ENCODE results near the gene KIRREL3. TPM values are rescaled to one million over a fixed set of nuclear protein-coding genes. Genes with fewer than 3 reads are reported as not detected.

The KIRREL3 gene
- total RNA-seq, 1 experiment from 2014 or later, result not detected

GRCh38 chr11:126929179-126930061, 71.2 kb downstream of the KIRREL3 start:
- DNase-seq (ENCODE audit: low read depth, low spot score), result no peak
- in situ Hi-C loops (cut with HindIII; ENCODE audit: low pct_unique_long_range_greater_than_20kb, low sequenced_read_pairs), result no loop called here

GRCh38 chr11:126927623-126928022, 72.9 kb downstream of the KIRREL3 start:
- DNase-seq (ENCODE audit: low read depth, low spot score), result no peak
- in situ Hi-C loops (cut with HindIII; ENCODE audit: low pct_unique_long_range_greater_than_20kb, low sequenced_read_pairs), result no loop called here

GRCh38 chr11:126926376-126926791, 74.2 kb downstream of the KIRREL3 start:
- in situ Hi-C loops (cut with HindIII; ENCODE audit: low pct_unique_long_range_greater_than_20kb, low sequenced_read_pairs), result no loop called here
- DNase-seq (ENCODE audit: low read depth, low spot score), result no peak

- DNase-seq (ENCODE audit: low read depth, low spot score), result no peak
- in situ Hi-C loops (cut with HindIII; ENCODE audit: low pct_unique_long_range_greater_than_20kb, low sequenced_read_pairs), result no loop called here
Observed at GRCh38 chr11:126925321-126926093, 75.1 kb downstream of the KIRREL3 start.

- in situ Hi-C loops (cut with HindIII; ENCODE audit: low pct_unique_long_range_greater_than_20kb, low sequenced_read_pairs), result no loop called here
- DNase-seq (ENCODE audit: low read depth, low spot score), result no peak
Observed at GRCh38 chr11:126924376-126925040, 76.1 kb downstream of the KIRREL3 start.

DNA sequence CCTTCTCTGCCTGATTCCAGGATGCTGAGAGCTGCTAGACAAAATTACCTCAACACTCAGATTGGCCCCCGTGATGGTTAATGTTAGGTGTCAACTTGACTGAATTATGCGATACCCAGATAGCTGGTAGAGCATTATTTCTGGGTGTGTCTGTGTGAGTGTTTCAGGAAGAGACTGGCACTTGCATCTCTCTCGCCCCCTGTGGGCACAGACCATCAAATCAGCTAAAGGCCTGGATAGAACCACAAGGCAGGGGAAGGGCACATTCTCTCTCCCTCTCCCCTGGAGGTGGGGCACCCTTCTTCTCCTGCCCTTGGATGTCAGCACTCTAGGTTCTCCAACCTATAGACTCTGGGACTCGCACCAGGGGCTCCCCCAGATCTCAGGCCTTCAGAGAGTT, 79.7 kb downstream of the KIRREL3 start:
- in situ Hi-C loops (cut with HindIII; ENCODE audit: low pct_unique_long_range_greater_than_20kb, low sequenced_read_pairs), result no loop called here

DNA sequence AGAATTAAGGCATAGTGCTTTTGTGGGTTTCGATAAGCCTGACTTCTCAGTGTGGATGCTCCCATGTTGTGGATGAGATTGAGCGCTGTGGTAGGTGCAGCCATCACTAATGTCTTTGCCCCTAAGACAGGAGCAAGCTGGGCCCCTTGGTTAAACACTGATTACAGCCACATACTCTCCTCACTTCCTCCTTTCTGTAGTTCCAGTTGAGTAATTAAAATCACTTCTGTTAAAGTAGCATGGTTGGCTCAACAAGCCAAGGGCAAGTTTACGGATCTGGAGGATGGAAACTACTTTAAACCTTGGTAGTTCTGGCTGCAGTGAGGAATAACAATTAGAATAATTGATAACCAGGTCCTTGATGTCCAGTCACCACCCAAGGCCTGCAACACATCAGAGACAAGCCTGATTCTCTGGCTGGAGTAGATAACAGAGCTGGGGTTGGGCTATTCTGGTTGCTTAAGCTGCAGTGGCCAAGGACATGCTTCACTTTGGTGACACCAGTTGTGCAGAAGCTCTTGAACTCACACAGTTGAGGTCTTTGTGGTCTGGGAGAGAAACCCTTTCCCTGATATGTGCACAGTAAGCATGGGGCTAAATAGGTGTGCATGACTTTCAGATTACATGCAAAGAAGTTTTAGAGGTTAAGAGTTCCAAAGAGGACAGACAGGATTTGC, 81.3 kb downstream of the KIRREL3 start:
- in situ Hi-C loops (cut with HindIII; ENCODE audit: low pct_unique_long_range_greater_than_20kb, low sequenced_read_pairs), result no loop called here
- no peak for DNase-seq (ENCODE audit: low read depth, low spot score)

More for the DNA sequence above, 79.7 kb downstream of the KIRREL3 start:
- DNase-seq (ENCODE audit: low read depth, low spot score), result peak; percentile 4

DNA sequence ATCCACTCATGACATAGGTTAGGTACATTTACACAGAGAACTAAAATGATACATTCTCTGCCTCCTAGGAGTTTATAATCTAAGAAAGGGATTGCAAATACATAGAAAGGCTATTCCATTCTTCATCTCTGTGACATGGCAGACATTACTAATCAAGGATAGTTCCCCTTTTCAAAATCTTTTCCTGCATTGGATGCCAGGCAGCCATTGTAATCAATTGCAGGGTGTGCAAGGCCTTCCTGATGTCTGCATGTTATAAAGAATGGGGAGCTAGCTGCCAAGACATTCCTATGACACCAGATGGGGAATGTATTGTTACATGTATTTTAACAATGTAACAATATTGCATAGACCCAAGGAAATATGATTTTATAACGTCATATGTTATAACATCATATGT, 82.0 kb downstream of the KIRREL3 start:
- no peak for DNase-seq (ENCODE audit: low read depth, low spot score)
- in situ Hi-C loops (cut with HindIII; ENCODE audit: low pct_unique_long_range_greater_than_20kb, low sequenced_read_pairs), result no loop called here

DNA sequence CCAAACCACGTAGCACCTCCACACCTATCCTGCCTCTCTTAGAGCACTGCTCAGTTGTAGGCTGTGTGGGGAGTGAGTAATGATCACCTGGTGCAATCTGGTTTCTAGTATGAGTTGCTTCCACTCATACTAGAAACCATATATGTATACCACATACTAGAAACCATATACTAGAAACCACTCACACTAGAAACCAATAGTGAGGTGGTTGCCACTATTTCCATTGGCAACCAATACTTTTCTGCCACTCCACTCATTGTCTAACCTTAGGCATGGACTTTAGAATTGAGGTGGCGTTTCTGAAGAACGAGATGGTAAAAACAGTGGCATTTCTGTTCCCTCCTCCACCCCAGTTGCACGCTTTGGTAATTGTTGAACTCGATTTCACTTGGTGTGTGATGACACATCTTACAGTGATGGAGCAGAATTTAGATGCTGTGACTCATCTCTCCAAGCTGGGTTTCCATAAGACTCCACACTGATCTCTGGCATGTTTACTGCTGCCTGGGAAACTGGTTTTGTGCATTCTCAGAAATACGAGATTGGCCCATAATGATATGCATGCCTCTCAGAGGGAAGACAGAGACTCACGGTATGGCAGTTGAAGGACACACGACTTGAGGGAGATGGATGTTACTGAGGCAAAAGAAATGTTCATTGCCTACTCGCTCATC, 82.9 kb downstream of the KIRREL3 start:
- no peak for DNase-seq (ENCODE audit: low read depth, low spot score)
- in situ Hi-C loops (cut with HindIII; ENCODE audit: low pct_unique_long_range_greater_than_20kb, low sequenced_read_pairs), result no loop called here

DNA sequence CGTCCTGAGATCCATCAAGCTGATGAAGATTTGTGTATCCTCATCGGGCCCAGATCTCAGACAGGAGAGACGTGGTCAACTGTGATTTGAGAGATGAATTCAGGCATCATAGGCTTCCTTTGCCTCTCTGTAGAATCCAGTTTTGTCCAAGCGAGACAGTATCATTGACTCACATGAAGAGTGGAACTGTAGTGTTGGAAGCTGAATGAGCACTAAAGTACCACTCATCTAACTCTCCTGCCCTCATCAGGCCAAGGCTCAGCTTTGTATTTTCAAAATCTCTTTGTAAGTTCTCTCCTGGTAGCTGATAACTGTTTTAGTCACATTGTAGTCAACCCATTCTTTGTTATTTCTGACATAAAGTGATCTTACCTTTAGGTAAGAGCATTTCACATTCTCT, 85.1 kb downstream of the KIRREL3 start:
- in situ Hi-C loops (cut with HindIII; ENCODE audit: low pct_unique_long_range_greater_than_20kb, low sequenced_read_pairs), result no loop called here
- DNase-seq (ENCODE audit: low read depth, low spot score), result no peak

DNA sequence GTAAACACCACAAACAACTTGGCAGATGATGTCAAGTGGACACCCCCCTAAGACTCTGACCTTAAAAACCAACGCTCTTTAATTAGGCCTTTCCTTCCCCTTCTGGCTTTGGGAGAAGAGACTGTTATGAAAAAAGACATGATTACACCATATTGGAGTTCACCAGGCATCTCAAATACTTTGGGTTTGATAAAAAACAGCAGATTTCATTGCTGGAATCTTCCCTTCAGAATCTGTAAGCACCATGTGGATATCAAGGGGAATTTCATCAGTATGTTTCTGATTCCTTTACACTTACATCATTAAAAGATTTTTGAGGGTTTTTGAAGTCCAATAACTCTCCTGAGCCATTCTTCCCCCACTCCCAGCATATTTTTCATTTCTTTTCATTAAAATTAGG, 85.6 kb downstream of the KIRREL3 start:
- DNase-seq (ENCODE audit: low read depth, low spot score), result no peak
- in situ Hi-C loops (cut with HindIII; ENCODE audit: low pct_unique_long_range_greater_than_20kb, low sequenced_read_pairs), result no loop called here

GRCh38 chr11:126914166-126914565, 86.4 kb downstream of the KIRREL3 start:
- in situ Hi-C loops (cut with HindIII; ENCODE audit: low pct_unique_long_range_greater_than_20kb, low sequenced_read_pairs), result no loop called here
- DNase-seq (ENCODE audit: low read depth, low spot score), result no peak

- in situ Hi-C loops (cut with HindIII; ENCODE audit: low pct_unique_long_range_greater_than_20kb, low sequenced_read_pairs), result no loop called here
- no peak for DNase-seq (ENCODE audit: low read depth, low spot score)
Observed at GRCh38 chr11:126904520-126904919, 96.0 kb downstream of the KIRREL3 start.

- DNase-seq (ENCODE audit: low read depth, low spot score), result no peak
- in situ Hi-C loops (cut with HindIII; ENCODE audit: low pct_unique_long_range_greater_than_20kb, low sequenced_read_pairs), result no loop called here
Observed at GRCh38 chr11:126901783-126902182, 98.8 kb downstream of the KIRREL3 start.

- DNase-seq (ENCODE audit: low read depth, low spot score), result no peak
- in situ Hi-C loops (cut with HindIII; ENCODE audit: low pct_unique_long_range_greater_than_20kb, low sequenced_read_pairs), result no loop called here
Observed at GRCh38 chr11:126899961-126900748, 100.4 kb downstream of the KIRREL3 start.

DNA sequence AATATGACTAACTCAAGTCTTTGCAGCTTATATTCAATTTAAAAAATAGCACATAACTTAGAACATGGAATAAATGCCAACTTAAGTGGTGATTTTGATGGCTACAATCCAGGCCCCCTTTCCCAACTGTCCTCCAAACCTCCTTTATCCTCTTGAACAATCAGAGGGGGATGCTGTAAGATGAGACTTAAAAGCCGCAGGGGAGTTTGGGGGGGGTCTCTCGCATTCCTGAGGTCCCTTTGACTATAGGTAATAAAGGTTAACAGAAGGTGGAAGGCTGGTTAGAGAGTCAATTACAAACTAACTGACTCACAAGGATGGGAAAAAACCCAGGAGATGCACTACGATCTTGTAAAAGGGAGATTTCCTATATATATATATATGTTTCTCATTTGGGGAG, 101.8 kb downstream of the KIRREL3 start:
- in situ Hi-C loops (cut with HindIII; ENCODE audit: low pct_unique_long_range_greater_than_20kb, low sequenced_read_pairs), result no loop called here
- no peak for DNase-seq (ENCODE audit: low read depth, low spot score)

- in situ Hi-C loops (cut with HindIII; ENCODE audit: low pct_unique_long_range_greater_than_20kb, low sequenced_read_pairs), result no loop called here
Observed at GRCh38 chr11:126897430-126897829, 103.1 kb downstream of the KIRREL3 start.

More at GRCh38 chr11:126897430-126897829, 103.1 kb downstream of the KIRREL3 start:
- DNase-seq (ENCODE audit: low read depth, low spot score), result no peak
